ENCODE measurements around the gene C12orf43.
A peak's percentile ranks its signal among the peaks of the same experiment; 100 is the strongest.

The C12orf43 gene

GRCh38 chr12:120990487-120991055 lies 25.7 kb downstream of the C12orf43 start:
- H3K4me3 ChIP-seq (ENCODE audit: low read length in 2 of 2), result no peak overlapping the region
- peaks cover 29 to 34% of the 10 kb centered on the region in 2 donors for H3K36me3 ChIP-seq (ENCODE audit: control insufficient read depth in 2 of 2, insufficient read depth in 2 of 2, low read length in 2 of 2)
- H3K27me3 ChIP-seq (ENCODE audit: control insufficient read depth in 2 of 2, insufficient read depth in 2 of 2, low read length in 2 of 2), result no peaks in the 10 kb centered on the region
- H3K9me3 ChIP-seq (ENCODE audit: control insufficient read depth in 2 of 2, low read length in 2 of 2), result no peaks in the 10 kb centered on the region
- peaks cover 0 to 3% of the 10 kb centered on the region in 2 donors for H3K4me1 ChIP-seq (ENCODE audit: control insufficient read depth in 2 of 2, insufficient read depth in 2 of 2, low read length in 2 of 2)
- H3K9ac ChIP-seq (ENCODE audit: low read depth in 1 of 2, low read length in 2 of 2), result no peak overlapping the region
- no peak overlapping the region for H3K27ac ChIP-seq (ENCODE audit: low read depth in 2 of 2, low read length in 2 of 2)

- H3K4me3 ChIP-seq (ENCODE audit: low read length in 2 of 2), result no peak overlapping the region
- no peak overlapping the region for H3K9ac ChIP-seq (ENCODE audit: low read depth in 1 of 2, low read length in 2 of 2)
- H3K9me3 ChIP-seq (ENCODE audit: control insufficient read depth in 2 of 2, low read length in 2 of 2), result no peaks in the 10 kb centered on the region
- peaks cover 4 to 8% of the 10 kb centered on the region in 2 donors for H3K4me1 ChIP-seq (ENCODE audit: control insufficient read depth in 2 of 2, insufficient read depth in 2 of 2, low read length in 2 of 2)
- H3K27ac ChIP-seq (ENCODE audit: low read depth in 2 of 2, low read length in 2 of 2), result no peak overlapping the region
- H3K27me3 ChIP-seq (ENCODE audit: control insufficient read depth in 2 of 2, insufficient read depth in 2 of 2, low read length in 2 of 2), result no peaks in the 10 kb centered on the region
- peaks cover 21 to 26% of the 10 kb centered on the region in 2 donors for H3K36me3 ChIP-seq (ENCODE audit: control insufficient read depth in 2 of 2, insufficient read depth in 2 of 2, low read length in 2 of 2)
These were observed 26.6 kb downstream of the C12orf43 start for GRCh38 chr12:120989687-120990086.

GRCh38 chr12:120988658-120989057 lies 27.6 kb downstream of the C12orf43 start:
- Histone ChIP-seq H3K4me3 (ENCODE audit: low read length in 2 of 2) (no peak overlapping the region), H3K4me1 (ENCODE audit: control insufficient read depth in 2 of 2, insufficient read depth in 2 of 2, low read length in 2 of 2) (peaks cover 8 to 17% of the 10 kb centered on the region in 2 donors), H3K36me3 (ENCODE audit: control insufficient read depth in 2 of 2, insufficient read depth in 2 of 2, low read length in 2 of 2) (peaks cover 13 to 16% of the 10 kb centered on the region in 2 donors), H3K27ac (ENCODE audit: low read depth in 2 of 2, low read length in 2 of 2) (no peak overlapping the region), H3K27me3 (ENCODE audit: control insufficient read depth in 2 of 2, insufficient read depth in 2 of 2, low read length in 2 of 2) (no peaks in the 10 kb centered on the region), H3K9me3 (ENCODE audit: control insufficient read depth in 2 of 2, low read length in 2 of 2) (no peaks in the 10 kb centered on the region), H3K9ac (ENCODE audit: low read depth in 1 of 2, low read length in 2 of 2) (no peak overlapping the region)

GRCh38 chr12:120988234-120988633 lies 28.1 kb downstream of the C12orf43 start:
- H3K27ac ChIP-seq (ENCODE audit: low read depth in 2 of 2, low read length in 2 of 2), result no peak overlapping the region
- H3K27me3 ChIP-seq (ENCODE audit: control insufficient read depth in 2 of 2, insufficient read depth in 2 of 2, low read length in 2 of 2), result no peaks in the 10 kb centered on the region
- H3K9me3 ChIP-seq (ENCODE audit: control insufficient read depth in 2 of 2, low read length in 2 of 2), result no peaks in the 10 kb centered on the region
- H3K4me3 ChIP-seq (ENCODE audit: low read length in 2 of 2), result no peak overlapping the region
- peaks cover 10 to 20% of the 10 kb centered on the region in 2 donors for H3K4me1 ChIP-seq (ENCODE audit: control insufficient read depth in 2 of 2, insufficient read depth in 2 of 2, low read length in 2 of 2)
- peaks cover 10 to 15% of the 10 kb centered on the region in 2 donors for H3K36me3 ChIP-seq (ENCODE audit: control insufficient read depth in 2 of 2, insufficient read depth in 2 of 2, low read length in 2 of 2)
- no peak overlapping the region for H3K9ac ChIP-seq (ENCODE audit: low read depth in 1 of 2, low read length in 2 of 2)

- H3K4me1 ChIP-seq (ENCODE audit: control insufficient read depth in 2 of 2, insufficient read depth in 2 of 2, low read length in 2 of 2), result peaks cover 17 to 36% of the 10 kb centered on the region in 2 donors
- H3K9me3 ChIP-seq (ENCODE audit: control insufficient read depth in 2 of 2, low read length in 2 of 2), result no peaks in the 10 kb centered on the region
- H3K27me3 ChIP-seq (ENCODE audit: control insufficient read depth in 2 of 2, insufficient read depth in 2 of 2, low read length in 2 of 2), result no peaks in the 10 kb centered on the region
- peak overlapping the region; percentile 41 to 43 for H3K4me3 ChIP-seq (ENCODE audit: low read length in 2 of 2)
- H3K27ac ChIP-seq (ENCODE audit: low read depth in 2 of 2, low read length in 2 of 2), result peak overlapping the region; percentile 82 to 85
- peak overlapping the region in 1 of 2 donors; percentile 30 for H3K9ac ChIP-seq (ENCODE audit: low read depth in 1 of 2, low read length in 2 of 2)
- peaks cover 5 to 8% of the 10 kb centered on the region in 2 donors for H3K36me3 ChIP-seq (ENCODE audit: control insufficient read depth in 2 of 2, insufficient read depth in 2 of 2, low read length in 2 of 2)
These were observed 31.9 kb downstream of the C12orf43 start for GRCh38 chr12:120984351-120984898.

- H3K4me3 ChIP-seq (ENCODE audit: low read length in 2 of 2), result no peak overlapping the region
- peaks cover 3 to 4% of the 10 kb centered on the region in 2 donors for H3K36me3 ChIP-seq (ENCODE audit: control insufficient read depth in 2 of 2, insufficient read depth in 2 of 2, low read length in 2 of 2)
- H3K4me1 ChIP-seq (ENCODE audit: control insufficient read depth in 2 of 2, insufficient read depth in 2 of 2, low read length in 2 of 2), result peaks cover 17 to 36% of the 10 kb centered on the region in 2 donors
- no peaks in the 10 kb centered on the region for H3K27me3 ChIP-seq (ENCODE audit: control insufficient read depth in 2 of 2, insufficient read depth in 2 of 2, low read length in 2 of 2)
- peak overlapping the region; percentile 17 to 30 for H3K9ac ChIP-seq (ENCODE audit: low read depth in 1 of 2, low read length in 2 of 2)
- no peaks in the 10 kb centered on the region for H3K9me3 ChIP-seq (ENCODE audit: control insufficient read depth in 2 of 2, low read length in 2 of 2)
- peak overlapping the region; percentile 82 to 85 for H3K27ac ChIP-seq (ENCODE audit: low read depth in 2 of 2, low read length in 2 of 2)
These were observed 32.5 kb downstream of the C12orf43 start for GRCh38 chr12:120983759-120984158.

GRCh38 chr12:120982659-120983058 lies 33.6 kb downstream of the C12orf43 start:
- H3K36me3 ChIP-seq (ENCODE audit: control insufficient read depth in 2 of 2, insufficient read depth in 2 of 2, low read length in 2 of 2), result no peaks in the 10 kb centered on the region
- H3K4me3 ChIP-seq (ENCODE audit: low read length in 2 of 2), result no peak overlapping the region
- peaks cover 17 to 41% of the 10 kb centered on the region in 2 donors for H3K4me1 ChIP-seq (ENCODE audit: control insufficient read depth in 2 of 2, insufficient read depth in 2 of 2, low read length in 2 of 2)
- no peaks in the 10 kb centered on the region for H3K27me3 ChIP-seq (ENCODE audit: control insufficient read depth in 2 of 2, insufficient read depth in 2 of 2, low read length in 2 of 2)
- no peaks in the 10 kb centered on the region for H3K9me3 ChIP-seq (ENCODE audit: control insufficient read depth in 2 of 2, low read length in 2 of 2)
- H3K27ac ChIP-seq (ENCODE audit: low read depth in 2 of 2, low read length in 2 of 2), result peak overlapping the region; percentile 29 to 82
- H3K9ac ChIP-seq (ENCODE audit: low read depth in 1 of 2, low read length in 2 of 2), result no peak overlapping the region

- no peaks in the 10 kb centered on the region for H3K27me3 ChIP-seq (ENCODE audit: control insufficient read depth in 2 of 2, insufficient read depth in 2 of 2, low read length in 2 of 2)
- H3K4me3 ChIP-seq (ENCODE audit: low read length in 2 of 2), result peak overlapping the region; percentile 62 to 84
- H3K27ac ChIP-seq (ENCODE audit: low read depth in 2 of 2, low read length in 2 of 2), result peak overlapping the region; percentile 93 to 95
- H3K4me1 ChIP-seq (ENCODE audit: control insufficient read depth in 2 of 2, insufficient read depth in 2 of 2, low read length in 2 of 2), result peaks cover 17 to 47% of the 10 kb centered on the region in 2 donors
- peaks cover 0 to under 1% of the 10 kb centered on the region in 2 donors for H3K36me3 ChIP-seq (ENCODE audit: control insufficient read depth in 2 of 2, insufficient read depth in 2 of 2, low read length in 2 of 2)
- no peaks in the 10 kb centered on the region for H3K9me3 ChIP-seq (ENCODE audit: control insufficient read depth in 2 of 2, low read length in 2 of 2)
- H3K9ac ChIP-seq (ENCODE audit: low read depth in 1 of 2, low read length in 2 of 2), result peak overlapping the region; percentile 26 to 86
These were observed 34.8 kb downstream of the C12orf43 start for GRCh38 chr12:120981407-120981941.

- Histone ChIP-seq H3K4me3 (ENCODE audit: low read length in 2 of 2) (peak overlapping the region; percentile 72 to 84), H3K27ac (ENCODE audit: low read depth in 2 of 2, low read length in 2 of 2) (peak overlapping the region; percentile 93 to 95), H3K27me3 (ENCODE audit: control insufficient read depth in 2 of 2, insufficient read depth in 2 of 2, low read length in 2 of 2) (no peaks in the 10 kb centered on the region), H3K4me1 (ENCODE audit: control insufficient read depth in 2 of 2, insufficient read depth in 2 of 2, low read length in 2 of 2) (peaks cover 17 to 47% of the 10 kb centered on the region in 2 donors), H3K9ac (ENCODE audit: low read depth in 1 of 2, low read length in 2 of 2) (peak overlapping the region; percentile 79 to 86), H3K36me3 (ENCODE audit: control insufficient read depth in 2 of 2, insufficient read depth in 2 of 2, low read length in 2 of 2) (peaks cover 0 to 5% of the 10 kb centered on the region in 2 donors), H3K9me3 (ENCODE audit: control insufficient read depth in 2 of 2, low read length in 2 of 2) (no peaks in the 10 kb centered on the region)
These were observed 35.4 kb downstream of the C12orf43 start for GRCh38 chr12:120980800-120981368.

All from mucosa of rectum (tissue), 2 donors.